GM23338 (cell line): Measurements from ENCODE around the gene ZSCAN2.

Experiments used
- CREB1 ChIP-seq: fragments of 250-450 bp; sonication (Bioruptor Pico); IDR thresholded peaks from 2 replicates; pipeline ENCODE4 v1.5.0; 2020; ENCODE audit warnings: low read depth, mild to moderate bottlenecking, moderate library complexity
- CTCF ChIP-seq, 2 experiments: fragments of 200-600 bp in 1 of 2; sonication (generic) in 1 of 2; conservative IDR thresholded peaks; 2 replicates each; pipeline versions ENCODE4 v1.5.1 to v1.6.1; 2016 to 2017; ENCODE audit warnings: antibody characterized with exemption in 2 of 2, low read depth in 2 of 2, mild to moderate bottlenecking in 2 of 2, moderate library complexity in 1 of 2
- EZH2 ChIP-seq: fragments of 200-600 bp; sonication (generic); IDR thresholded peaks from one replicate; pipeline ENCODE4 v1.8.0; 2017; ENCODE audit warnings: antibody characterized with exemption, mild to moderate bottlenecking, low read depth; ENCODE audit not compliant: unreplicated experiment
- EZH2phosphoT487 ChIP-seq: fragments of 200-600 bp; sonication (generic); IDR thresholded peaks from one replicate; pipeline ENCODE4 v1.8.1; 2018; ENCODE audit warnings: antibody characterized with exemption; ENCODE audit not compliant: unreplicated experiment
- JUNB ChIP-seq: IDR thresholded peaks from one replicate; pipeline ENCODE4 v1.6.1; 2016; ENCODE audit warnings: antibody characterized with exemption; ENCODE audit not compliant: unreplicated experiment
- POLR2AphosphoS5 ChIP-seq: IDR thresholded peaks from 2 replicates; pipeline ENCODE4 v1.6.1; 2016; ENCODE audit warnings: antibody characterized with exemption, low read depth
- REST ChIP-seq: IDR thresholded peaks from one replicate; pipeline ENCODE4 v1.6.1; 2018; ENCODE audit warnings: antibody characterized with exemption; ENCODE audit not compliant: unreplicated experiment
- ZNF331 ChIP-seq: fragments of 250-450 bp; sonication (Bioruptor Pico); IDR thresholded peaks from 2 replicates; pipeline ENCODE4 v1.5.0; 2020; ENCODE audit warnings: low read depth, mild to moderate bottlenecking, moderate library complexity

GRCh38 chr15:84599906-84600305 is 903 bp upstream of the ZSCAN2 start:
- TF ChIP-seq CTCF (conservative IDR thresholded peaks at IDR 0.05; ENCODE audit: low read depth in 2 of 2), result no peak
- TF ChIP-seq EZH2phosphoT487, result no peak
- TF ChIP-seq CREB1, result no peak
- TF ChIP-seq ZNF331, result no peak
- no peak for TF ChIP-seq EZH2
- no peak for TF ChIP-seq POLR2AphosphoS5
- no peak for TF ChIP-seq REST
- no peak for TF ChIP-seq JUNB
